H1 (cell line): ENCODE results near the gene DUOXA2. TPM values are rescaled to one million over a fixed set of nuclear protein-coding genes. Genes with fewer than 3 reads are reported as not detected.

Experiments
- ASH2L ChIP-seq: fragments of 200-600, 300-600 bp; sonication (generic); IDR thresholded peaks from one replicate; pipeline ENCODE4 v1.7.1; 2017; ENCODE audit warnings: low read length
- BRCA1 ChIP-seq: IDR thresholded peaks from 2 replicates; pipeline ENCODE4 v1.6.1; 2012; ENCODE audit warnings: low read depth, low read length, improper control_type of control experiment
- EZH2 ChIP-seq: fragments of 200-600 bp; sonication (generic); IDR thresholded peaks from 2 replicates; pipeline ENCODE4 v1.7.1; 2012; ENCODE audit warnings: low read depth, mild to moderate bottlenecking, moderate library complexity, low read length, inconsistent platforms; ENCODE audit not compliant: severe bottlenecking
- HDAC2 ChIP-seq, 2 experiments: fragments of 300-600 bp in 1 of 2; sonication (generic) in 1 of 2; IDR thresholded peaks; 2 replicates each; pipeline ENCODE4 v1.6.1; 2011 to 2012; ENCODE audit warnings: low read depth in 2 of 2, low read length in 2 of 2, mild to moderate bottlenecking in 2 of 2, moderate library complexity in 2 of 2, borderline replicate concordance in 1 of 2, inconsistent platforms in 1 of 2
- KDM4A ChIP-seq: IDR thresholded peaks from one replicate; pipeline ENCODE4 v1.7.1; 2012; ENCODE audit warnings: low read depth, mild to moderate bottlenecking, moderate library complexity, low read length, inconsistent platforms; ENCODE audit not compliant: severe bottlenecking
- POLR2AphosphoS5 ChIP-seq: IDR thresholded peaks from 2 replicates; pipeline ENCODE4 v1.6.1; 2011; ENCODE audit warnings: low read depth, low read length
- TBP ChIP-seq: IDR thresholded peaks from 2 replicates; pipeline ENCODE4 v1.6.1; 2011; ENCODE audit warnings: low read depth, low read length, improper control_type of control experiment
- polyA plus RNA-seq, 7 experiments: library from polyadenylated mRNA; depleted of rRNA in 3 of 7; stranded (reverse) in 5 of 7; unstranded in 2 of 7; fragments of >200 nt in 5 of 7; fragments of 200-250 nt in 2 of 7; gene quantifications; 1 replicate in 5 of 7; 2 replicates in 1 of 7; 4 replicates in 1 of 7; pipeline versions ENCODE4 v1.2.1 to v1.2.3, GENCODE V29; 2011 to 2013; ENCODE audit warnings: missing spikeins in 2 of 7, mixed read lengths in 2 of 7
- total RNA-seq: library from RNA; stranded (reverse); fragmentation: NEBNext Ultra II Directional; extraction: Animal tissue kit (Norgen Biotek cat#: 25700); gene quantifications from 2 replicates; pipeline ENCODE4 v1.2.1, GENCODE V29; 2021
- TF ChIP-seq, protein P1 (sequence below): fragments of 300-600 bp; sonication (generic); IDR thresholded peaks from 2 replicates; pipeline ENCODE4 v1.7.1; 2012; ENCODE audit warnings: low read length, moderate library complexity, mild to moderate bottlenecking, inconsistent platforms; ENCODE audit not compliant: insufficient replicate concordance
- TF ChIP-seq, protein P2 (sequence below): IDR thresholded peaks from 2 replicates; pipeline ENCODE4 v1.6.1; 2012; ENCODE audit warnings: inconsistent platforms

Gene DUOXA2
- total and polyA plus RNA-seq, 2 of the 8 experiments (the other 6 are each of a cell fraction or from before 2014, with no cell fraction given): 0.05 TPM; not detected in 1

- TF ChIP-seq, protein P1, sequence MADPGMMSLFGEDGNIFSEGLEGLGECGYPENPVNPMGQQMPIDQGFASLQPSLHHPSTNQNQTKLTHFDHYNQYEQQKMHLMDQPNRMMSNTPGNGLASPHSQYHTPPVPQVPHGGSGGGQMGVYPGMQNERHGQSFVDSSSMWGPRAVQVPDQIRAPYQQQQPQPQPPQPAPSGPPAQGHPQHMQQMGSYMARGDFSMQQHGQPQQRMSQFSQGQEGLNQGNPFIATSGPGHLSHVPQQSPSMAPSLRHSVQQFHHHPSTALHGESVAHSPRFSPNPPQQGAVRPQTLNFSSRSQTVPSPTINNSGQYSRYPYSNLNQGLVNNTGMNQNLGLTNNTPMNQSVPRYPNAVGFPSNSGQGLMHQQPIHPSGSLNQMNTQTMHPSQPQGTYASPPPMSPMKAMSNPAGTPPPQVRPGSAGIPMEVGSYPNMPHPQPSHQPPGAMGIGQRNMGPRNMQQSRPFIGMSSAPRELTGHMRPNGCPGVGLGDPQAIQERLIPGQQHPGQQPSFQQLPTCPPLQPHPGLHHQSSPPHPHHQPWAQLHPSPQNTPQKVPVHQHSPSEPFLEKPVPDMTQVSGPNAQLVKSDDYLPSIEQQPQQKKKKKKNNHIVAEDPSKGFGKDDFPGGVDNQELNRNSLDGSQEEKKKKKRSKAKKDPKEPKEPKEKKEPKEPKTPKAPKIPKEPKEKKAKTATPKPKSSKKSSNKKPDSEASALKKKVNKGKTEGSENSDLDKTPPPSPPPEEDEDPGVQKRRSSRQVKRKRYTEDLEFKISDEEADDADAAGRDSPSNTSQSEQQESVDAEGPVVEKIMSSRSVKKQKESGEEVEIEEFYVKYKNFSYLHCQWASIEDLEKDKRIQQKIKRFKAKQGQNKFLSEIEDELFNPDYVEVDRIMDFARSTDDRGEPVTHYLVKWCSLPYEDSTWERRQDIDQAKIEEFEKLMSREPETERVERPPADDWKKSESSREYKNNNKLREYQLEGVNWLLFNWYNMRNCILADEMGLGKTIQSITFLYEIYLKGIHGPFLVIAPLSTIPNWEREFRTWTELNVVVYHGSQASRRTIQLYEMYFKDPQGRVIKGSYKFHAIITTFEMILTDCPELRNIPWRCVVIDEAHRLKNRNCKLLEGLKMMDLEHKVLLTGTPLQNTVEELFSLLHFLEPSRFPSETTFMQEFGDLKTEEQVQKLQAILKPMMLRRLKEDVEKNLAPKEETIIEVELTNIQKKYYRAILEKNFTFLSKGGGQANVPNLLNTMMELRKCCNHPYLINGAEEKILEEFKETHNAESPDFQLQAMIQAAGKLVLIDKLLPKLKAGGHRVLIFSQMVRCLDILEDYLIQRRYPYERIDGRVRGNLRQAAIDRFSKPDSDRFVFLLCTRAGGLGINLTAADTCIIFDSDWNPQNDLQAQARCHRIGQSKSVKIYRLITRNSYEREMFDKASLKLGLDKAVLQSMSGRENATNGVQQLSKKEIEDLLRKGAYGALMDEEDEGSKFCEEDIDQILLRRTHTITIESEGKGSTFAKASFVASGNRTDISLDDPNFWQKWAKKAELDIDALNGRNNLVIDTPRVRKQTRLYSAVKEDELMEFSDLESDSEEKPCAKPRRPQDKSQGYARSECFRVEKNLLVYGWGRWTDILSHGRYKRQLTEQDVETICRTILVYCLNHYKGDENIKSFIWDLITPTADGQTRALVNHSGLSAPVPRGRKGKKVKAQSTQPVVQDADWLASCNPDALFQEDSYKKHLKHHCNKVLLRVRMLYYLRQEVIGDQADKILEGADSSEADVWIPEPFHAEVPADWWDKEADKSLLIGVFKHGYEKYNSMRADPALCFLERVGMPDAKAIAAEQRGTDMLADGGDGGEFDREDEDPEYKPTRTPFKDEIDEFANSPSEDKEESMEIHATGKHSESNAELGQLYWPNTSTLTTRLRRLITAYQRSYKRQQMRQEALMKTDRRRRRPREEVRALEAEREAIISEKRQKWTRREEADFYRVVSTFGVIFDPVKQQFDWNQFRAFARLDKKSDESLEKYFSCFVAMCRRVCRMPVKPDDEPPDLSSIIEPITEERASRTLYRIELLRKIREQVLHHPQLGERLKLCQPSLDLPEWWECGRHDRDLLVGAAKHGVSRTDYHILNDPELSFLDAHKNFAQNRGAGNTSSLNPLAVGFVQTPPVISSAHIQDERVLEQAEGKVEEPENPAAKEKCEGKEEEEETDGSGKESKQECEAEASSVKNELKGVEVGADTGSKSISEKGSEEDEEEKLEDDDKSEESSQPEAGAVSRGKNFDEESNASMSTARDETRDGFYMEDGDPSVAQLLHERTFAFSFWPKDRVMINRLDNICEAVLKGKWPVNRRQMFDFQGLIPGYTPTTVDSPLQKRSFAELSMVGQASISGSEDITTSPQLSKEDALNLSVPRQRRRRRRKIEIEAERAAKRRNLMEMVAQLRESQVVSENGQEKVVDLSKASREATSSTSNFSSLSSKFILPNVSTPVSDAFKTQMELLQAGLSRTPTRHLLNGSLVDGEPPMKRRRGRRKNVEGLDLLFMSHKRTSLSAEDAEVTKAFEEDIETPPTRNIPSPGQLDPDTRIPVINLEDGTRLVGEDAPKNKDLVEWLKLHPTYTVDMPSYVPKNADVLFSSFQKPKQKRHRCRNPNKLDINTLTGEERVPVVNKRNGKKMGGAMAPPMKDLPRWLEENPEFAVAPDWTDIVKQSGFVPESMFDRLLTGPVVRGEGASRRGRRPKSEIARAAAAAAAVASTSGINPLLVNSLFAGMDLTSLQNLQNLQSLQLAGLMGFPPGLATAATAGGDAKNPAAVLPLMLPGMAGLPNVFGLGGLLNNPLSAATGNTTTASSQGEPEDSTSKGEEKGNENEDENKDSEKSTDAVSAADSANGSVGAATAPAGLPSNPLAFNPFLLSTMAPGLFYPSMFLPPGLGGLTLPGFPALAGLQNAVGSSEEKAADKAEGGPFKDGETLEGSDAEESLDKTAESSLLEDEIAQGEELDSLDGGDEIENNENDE: no peak
- TF ChIP-seq KDM4A (peak; percentile 88), POLR2AphosphoS5 (no peak), ASH2L (no peak), EZH2 (peak; percentile 69), HDAC2 (IDR thresholded peaks at IDR 0.05; ENCODE audit: borderline replicate concordance in 1 of 2, low read depth in 2 of 2, low read length in 2 of 2) (no peak), BRCA1 (no peak), TBP (no peak)
- TF ChIP-seq, protein P2, sequence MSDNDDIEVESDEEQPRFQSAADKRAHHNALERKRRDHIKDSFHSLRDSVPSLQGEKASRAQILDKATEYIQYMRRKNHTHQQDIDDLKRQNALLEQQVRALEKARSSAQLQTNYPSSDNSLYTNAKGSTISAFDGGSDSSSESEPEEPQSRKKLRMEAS: peak; percentile 73
These were observed 20.8 kb downstream of the DUOXA2 start (continued) for GRCh38 chr15:45134682-45135604.
